ENCODE measurements around the gene TNFRSF8.

Gene TNFRSF8

GRCh38 chr1:12143631-12144155, 80.6 kb downstream of the TNFRSF8 start:
- no peak overlapping the region for H3K4me3 ChIP-seq (ENCODE audit: low read depth, low read length)
- TF ChIP-seq, protein P1, sequence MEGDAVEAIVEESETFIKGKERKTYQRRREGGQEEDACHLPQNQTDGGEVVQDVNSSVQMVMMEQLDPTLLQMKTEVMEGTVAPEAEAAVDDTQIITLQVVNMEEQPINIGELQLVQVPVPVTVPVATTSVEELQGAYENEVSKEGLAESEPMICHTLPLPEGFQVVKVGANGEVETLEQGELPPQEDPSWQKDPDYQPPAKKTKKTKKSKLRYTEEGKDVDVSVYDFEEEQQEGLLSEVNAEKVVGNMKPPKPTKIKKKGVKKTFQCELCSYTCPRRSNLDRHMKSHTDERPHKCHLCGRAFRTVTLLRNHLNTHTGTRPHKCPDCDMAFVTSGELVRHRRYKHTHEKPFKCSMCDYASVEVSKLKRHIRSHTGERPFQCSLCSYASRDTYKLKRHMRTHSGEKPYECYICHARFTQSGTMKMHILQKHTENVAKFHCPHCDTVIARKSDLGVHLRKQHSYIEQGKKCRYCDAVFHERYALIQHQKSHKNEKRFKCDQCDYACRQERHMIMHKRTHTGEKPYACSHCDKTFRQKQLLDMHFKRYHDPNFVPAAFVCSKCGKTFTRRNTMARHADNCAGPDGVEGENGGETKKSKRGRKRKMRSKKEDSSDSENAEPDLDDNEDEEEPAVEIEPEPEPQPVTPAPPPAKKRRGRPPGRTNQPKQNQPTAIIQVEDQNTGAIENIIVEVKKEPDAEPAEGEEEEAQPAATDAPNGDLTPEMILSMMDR (IDR thresholded peaks at IDR 0.05; ENCODE audit: borderline replicate concordance, insufficient read depth, low read depth, low read length) = 0 out of 2 replicates have a peak, but pooled peaks have one; percentile 5

GRCh38 chr1:12144236-12144635, 81.1 kb downstream of the TNFRSF8 start:
- TF ChIP-seq, protein P1 (IDR thresholded peaks at IDR 0.05; ENCODE audit: borderline replicate concordance, insufficient read depth, low read depth, low read length) = no peak
- no peak overlapping the region for H3K4me3 ChIP-seq (ENCODE audit: low read depth, low read length)

DNA sequence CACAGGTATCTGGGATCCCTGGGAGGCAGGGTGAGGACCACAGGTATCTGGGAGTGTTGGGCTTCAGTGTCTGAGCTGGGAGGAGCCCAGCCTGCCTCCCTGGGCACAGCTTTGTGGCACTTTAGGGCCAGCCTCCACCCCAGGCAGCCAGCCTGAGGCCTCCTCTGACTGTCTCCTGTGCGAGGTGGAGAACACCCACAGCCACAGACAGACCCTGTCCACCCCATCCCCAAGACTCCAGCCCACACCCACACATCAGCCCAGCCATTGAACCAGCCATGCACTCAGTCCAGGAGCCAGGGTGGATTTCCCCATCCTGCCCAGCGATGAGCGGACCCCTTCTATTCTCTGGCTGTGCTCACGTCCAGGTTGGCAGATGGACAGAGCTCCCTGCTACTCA, 81.9 kb downstream of the TNFRSF8 start:
- TF ChIP-seq, protein P1 (IDR thresholded peaks at IDR 0.05; ENCODE audit: borderline replicate concordance, insufficient read depth, low read depth, low read length) = no peak
- H3K4me3 ChIP-seq (ENCODE audit: low read depth, low read length) = no peak overlapping the region

GRCh38 chr1:12145616-12146342, 82.7 kb downstream of the TNFRSF8 start:
- TF ChIP-seq, protein P1 (IDR thresholded peaks at IDR 0.05; ENCODE audit: borderline replicate concordance, insufficient read depth, low read depth, low read length) = no peak
- no peak overlapping the region for H3K4me3 ChIP-seq (ENCODE audit: low read depth, low read length)

DNA sequence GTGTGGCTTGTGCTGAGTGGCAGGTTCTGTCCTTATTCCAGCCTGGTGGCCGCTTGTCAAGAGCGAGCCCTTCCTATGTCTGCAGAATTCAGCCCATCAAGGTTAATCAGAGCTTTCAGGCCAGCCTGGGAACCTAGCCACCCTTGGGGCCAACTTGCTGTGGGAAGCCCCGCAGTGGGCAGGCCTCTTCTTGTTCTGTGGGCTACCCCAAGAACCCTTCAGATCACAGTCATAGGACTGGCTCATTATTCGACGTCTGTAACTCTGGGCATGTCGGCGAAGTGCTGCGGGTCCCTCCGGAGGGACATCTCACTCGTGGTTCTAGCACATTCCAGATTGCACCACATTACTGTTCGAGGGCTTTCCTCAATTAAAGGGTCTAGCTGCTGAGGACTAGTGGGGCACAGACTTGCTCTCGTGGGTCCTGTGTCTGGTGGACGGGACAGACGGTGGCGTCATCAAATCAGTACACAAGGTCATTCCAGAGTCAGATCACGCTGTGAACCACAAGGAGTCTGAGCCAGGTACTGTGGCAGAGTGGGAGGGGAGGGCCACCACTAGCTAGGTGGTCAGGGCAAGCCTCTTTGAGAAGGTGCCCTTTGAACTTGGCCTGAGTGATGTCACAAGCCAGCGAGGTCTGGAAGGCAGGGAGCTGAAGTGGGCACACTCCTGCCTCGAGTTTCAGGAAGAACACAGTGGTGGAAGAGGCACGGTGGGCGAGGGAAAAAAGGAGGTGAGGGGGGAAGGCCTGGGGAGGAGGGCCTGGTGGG, 83.4 kb downstream of the TNFRSF8 start:
- TF ChIP-seq, protein P1 (IDR thresholded peaks at IDR 0.05; ENCODE audit: borderline replicate concordance, insufficient read depth, low read depth, low read length) = no peak
- H3K4me3 ChIP-seq (ENCODE audit: low read depth, low read length) = no peak overlapping the region

- H3K4me3 ChIP-seq (ENCODE audit: low read depth, low read length) = no peak overlapping the region
- TF ChIP-seq, protein P1 (IDR thresholded peaks at IDR 0.05; ENCODE audit: borderline replicate concordance, insufficient read depth, low read depth, low read length) = no peak
Observed at GRCh38 chr1:12147201-12147701, 84.1 kb downstream of the TNFRSF8 start.
